ENCODE measurements around the gene USH1G.

USH1G gene

DNA sequence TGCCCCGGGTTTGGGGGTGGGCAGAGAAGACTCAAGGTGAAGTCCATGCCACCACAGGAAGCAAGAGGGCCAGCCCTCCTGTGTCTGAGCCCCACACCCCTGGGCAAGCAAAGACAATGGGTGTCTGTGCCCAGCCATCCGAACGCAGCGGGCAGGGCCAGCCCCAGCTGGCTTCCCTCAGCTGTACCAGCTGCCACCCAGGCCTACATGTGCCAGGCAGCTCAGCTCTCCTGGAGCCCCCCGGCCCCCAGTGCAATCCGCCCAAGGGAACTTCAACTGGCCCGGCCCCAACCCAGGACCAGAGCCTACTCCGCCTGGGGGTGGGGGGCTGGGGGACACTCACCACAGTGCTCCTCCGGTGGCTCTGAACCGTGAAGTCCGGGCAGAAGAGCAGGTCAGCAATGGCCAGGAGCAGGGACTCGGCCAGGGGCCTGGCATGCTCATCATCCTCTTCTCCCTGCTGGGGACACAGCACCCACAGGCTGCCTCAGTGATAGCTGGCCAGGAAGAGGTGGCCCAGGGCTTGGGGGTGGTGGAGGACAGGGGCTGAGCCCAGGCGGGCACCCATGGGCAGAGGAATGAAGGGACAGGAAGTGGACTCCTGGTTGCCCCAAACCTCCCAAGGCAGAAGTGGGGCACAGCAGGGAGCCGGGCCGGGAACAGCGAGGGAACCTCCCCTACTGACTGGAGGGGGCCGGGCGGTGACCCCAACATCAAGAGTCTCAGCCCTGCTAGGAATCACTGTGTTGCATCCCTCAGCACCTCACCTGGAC is 39.8 kb upstream of the USH1G start:
- H3K9me3 ChIP-seq (ENCODE audit: control insufficient read depth, low read length) = no peaks in the 10 kb centered on the region
- H3K4me1 ChIP-seq (ENCODE audit: control insufficient read depth, insufficient read depth, low read length, poor library complexity, severe bottlenecking) = no peaks in the 10 kb centered on the region
- no peak overlapping the region for H3K4me3 ChIP-seq (ENCODE audit: extremely low read depth, insufficient read depth, low read length, poor library complexity, severe bottlenecking)
- no peak overlapping the region for H3K27ac ChIP-seq (ENCODE audit: low read depth, low read length, severe bottlenecking)
- no peaks in the 10 kb centered on the region for H3K36me3 ChIP-seq (ENCODE audit: control insufficient read depth, insufficient read depth, low read length)
- 82 to 90% methylated on average over 12 to 15 of the region's 18 CpGs for WGBS, 2 experiments (ENCODE audit: insufficient coverage in 2 of 2)

DNA sequence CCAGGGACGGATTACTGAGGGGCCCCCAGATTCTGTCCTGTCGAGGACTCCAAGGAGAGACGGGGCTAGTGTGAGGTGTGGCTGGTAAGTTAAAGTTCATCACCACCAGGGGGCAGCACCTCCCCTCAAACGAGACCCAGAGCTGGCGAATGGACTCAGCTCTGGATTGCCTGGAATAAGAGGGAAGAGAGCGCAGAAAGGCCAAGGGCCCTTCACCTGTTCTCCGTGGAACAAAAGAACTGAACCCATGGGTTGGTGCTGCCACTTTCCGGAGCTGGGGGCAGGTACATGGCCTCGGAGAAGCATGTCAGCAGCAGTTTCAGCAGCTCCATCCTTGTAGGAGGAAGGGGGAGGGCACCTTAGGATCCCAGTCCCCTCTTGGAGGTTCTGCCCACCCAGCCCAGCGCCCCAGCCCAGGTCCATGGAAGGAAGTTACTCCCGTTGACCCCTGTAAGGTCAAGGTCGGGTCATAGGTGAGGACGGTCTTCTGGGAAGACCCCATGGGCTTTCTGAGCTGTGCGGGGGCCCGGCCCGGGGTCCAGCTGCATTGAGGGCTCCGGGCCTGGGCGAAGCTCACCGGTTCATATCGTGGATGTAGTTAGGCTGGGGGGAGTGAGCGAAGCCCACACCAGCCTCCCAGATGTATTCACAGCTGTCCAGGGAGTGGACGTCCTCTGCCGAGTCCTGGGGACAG is 38.7 kb upstream of the USH1G start:
- Histone ChIP-seq H3K9me3 (ENCODE audit: control insufficient read depth, low read length) (no peaks in the 10 kb centered on the region), H3K36me3 (ENCODE audit: control insufficient read depth, insufficient read depth, low read length) (no peaks in the 10 kb centered on the region), H3K4me1 (ENCODE audit: control insufficient read depth, insufficient read depth, low read length, poor library complexity, severe bottlenecking) (no peaks in the 10 kb centered on the region), H3K4me3 (ENCODE audit: extremely low read depth, insufficient read depth, low read length, poor library complexity, severe bottlenecking) (no peak overlapping the region), H3K27ac (ENCODE audit: low read depth, low read length, severe bottlenecking) (no peak overlapping the region)
- WGBS, 2 experiments (ENCODE audit: insufficient coverage in 2 of 2) = 49 to 54% methylated on average over 16 to 21 of the region's 23 CpGs

DNA sequence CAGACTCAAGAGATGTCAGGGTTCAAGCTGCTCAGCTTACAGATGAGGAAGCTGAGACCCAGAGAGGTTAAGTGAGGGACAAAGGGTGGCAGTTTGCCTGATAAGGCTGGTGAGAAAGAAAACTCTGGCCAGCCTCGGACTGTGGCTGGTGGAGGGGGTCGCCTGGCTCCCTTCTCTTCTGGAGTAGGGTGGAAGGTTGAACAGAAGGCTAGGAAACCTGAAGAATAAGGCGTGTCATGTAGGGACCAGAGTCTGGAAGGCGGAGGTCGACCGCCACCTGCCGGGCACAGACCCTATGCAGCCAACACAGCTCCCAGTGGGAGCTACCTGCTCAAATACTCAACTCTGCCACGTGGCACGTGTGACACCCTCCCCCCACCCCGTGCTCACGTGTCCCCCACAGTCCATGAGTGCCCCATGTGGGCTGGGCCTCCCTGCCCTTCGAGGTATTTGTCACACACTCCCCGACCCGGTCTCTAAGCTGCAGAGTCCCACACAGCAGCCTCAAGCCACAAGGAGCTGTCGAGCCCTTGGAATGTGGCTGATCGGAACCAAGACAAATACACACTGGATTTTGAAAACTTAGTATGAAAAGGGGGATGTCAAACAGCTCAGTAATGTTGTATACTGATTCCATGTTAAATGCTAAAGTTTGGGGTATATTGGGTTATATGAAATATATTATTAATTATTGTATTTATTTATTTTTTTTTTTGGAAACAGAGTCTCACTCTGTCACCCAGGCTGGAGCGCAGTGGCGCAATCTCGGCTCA is 37.7 kb upstream of the USH1G start:
- Histone ChIP-seq H3K27ac (ENCODE audit: low read depth, low read length, severe bottlenecking) (no peak overlapping the region), H3K36me3 (ENCODE audit: control insufficient read depth, insufficient read depth, low read length) (no peaks in the 10 kb centered on the region), H3K9me3 (ENCODE audit: control insufficient read depth, low read length) (no peaks in the 10 kb centered on the region), H3K4me1 (ENCODE audit: control insufficient read depth, insufficient read depth, low read length, poor library complexity, severe bottlenecking) (no peaks in the 10 kb centered on the region), H3K4me3 (ENCODE audit: extremely low read depth, insufficient read depth, low read length, poor library complexity, severe bottlenecking) (no peak overlapping the region)
- 0 to 25% methylated on average over 2 to 12 of the region's 19 CpGs for WGBS, 2 experiments (ENCODE audit: insufficient coverage in 2 of 2)

DNA sequence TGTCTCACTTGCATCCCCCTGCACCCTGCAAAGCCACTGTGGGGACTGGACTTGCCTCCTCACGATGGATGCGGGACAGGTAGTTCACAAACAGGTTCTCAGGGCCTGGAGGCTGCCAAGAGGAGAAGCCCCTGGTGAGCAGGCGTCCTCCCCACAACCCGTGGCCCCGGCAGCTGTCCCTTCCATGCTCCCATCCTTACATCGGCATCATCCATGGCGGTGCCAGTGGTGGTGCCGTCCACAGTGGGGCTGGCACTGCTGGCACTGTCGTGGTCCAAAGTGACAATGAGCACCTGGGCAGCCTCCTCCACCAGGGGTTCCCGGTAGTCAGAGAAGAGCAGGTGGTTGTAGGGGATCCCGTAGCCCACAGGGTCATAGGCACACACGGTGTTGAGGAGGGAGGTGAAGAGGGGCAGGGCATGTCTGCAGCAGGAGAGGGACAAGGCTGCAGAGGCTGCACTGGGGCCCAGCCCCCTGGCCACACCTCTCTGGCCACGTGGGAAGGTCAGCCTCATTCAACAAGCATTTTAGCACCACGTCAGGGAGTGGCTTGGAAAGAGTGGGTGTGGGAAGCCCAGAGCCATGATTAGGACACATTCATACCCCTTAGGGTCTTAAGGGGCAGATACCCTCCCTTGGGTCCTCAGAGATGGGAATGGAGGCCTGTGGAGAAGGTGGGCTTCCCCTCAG is 36.9 kb upstream of the USH1G start:
- H3K36me3 ChIP-seq (ENCODE audit: control insufficient read depth, insufficient read depth, low read length) = no peaks in the 10 kb centered on the region
- no peak overlapping the region for H3K4me3 ChIP-seq (ENCODE audit: extremely low read depth, insufficient read depth, low read length, poor library complexity, severe bottlenecking)
- no peak overlapping the region for H3K27ac ChIP-seq (ENCODE audit: low read depth, low read length, severe bottlenecking)
- no peaks in the 10 kb centered on the region for H3K9me3 ChIP-seq (ENCODE audit: control insufficient read depth, low read length)
- 77 to 89% methylated on average over 6 to 12 of the region's 14 CpGs for WGBS, 2 experiments (ENCODE audit: insufficient coverage in 2 of 2)
- H3K4me1 ChIP-seq (ENCODE audit: control insufficient read depth, insufficient read depth, low read length, poor library complexity, severe bottlenecking) = no peaks in the 10 kb centered on the region

DNA sequence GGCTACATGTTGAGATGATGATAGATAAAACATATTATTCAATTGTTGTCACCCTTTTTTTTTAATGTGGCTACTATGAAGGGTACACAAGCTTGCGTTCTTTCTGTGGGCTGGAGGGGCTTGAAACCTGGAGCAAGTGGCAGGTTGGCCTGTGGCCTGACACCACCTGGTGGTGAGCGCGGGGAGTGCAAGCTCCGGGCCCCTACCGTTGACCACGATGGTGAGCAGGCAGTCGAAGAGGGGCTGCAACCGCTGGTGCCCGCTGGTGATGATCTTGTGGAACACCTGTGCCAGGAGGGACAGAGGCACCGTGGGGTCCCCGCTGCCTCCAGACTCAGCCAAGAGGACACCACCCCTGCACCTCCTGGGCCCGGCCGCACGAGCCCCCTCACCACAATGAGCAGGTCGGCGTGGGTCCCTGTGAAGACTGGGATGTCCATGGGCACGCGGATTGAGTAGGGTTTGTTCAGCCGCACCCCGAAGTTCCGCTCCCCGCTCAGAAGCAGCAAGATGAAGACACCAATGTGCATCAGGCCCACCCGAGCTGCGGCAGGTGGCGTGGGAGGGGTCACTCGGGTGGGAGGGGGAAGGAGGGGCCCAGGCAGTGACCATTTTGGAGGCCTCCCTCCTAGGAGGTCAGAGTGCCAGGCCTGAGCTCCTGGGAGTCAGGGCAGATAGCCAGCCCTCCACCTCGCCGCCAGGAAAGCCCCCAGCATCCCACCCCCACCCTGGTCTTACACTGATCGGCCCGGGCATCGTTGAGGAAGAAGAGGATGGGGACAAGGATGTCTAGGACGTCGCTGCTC is 35.1 kb upstream of the USH1G start:
- Histone ChIP-seq H3K9me3 (ENCODE audit: control insufficient read depth, low read length) (no peaks in the 10 kb centered on the region), H3K36me3 (ENCODE audit: control insufficient read depth, insufficient read depth, low read length) (no peaks in the 10 kb centered on the region), H3K4me1 (ENCODE audit: control insufficient read depth, insufficient read depth, low read length, poor library complexity, severe bottlenecking) (no peaks in the 10 kb centered on the region), H3K27ac (ENCODE audit: low read depth, low read length, severe bottlenecking) (no peak overlapping the region), H3K4me3 (ENCODE audit: extremely low read depth, insufficient read depth, low read length, poor library complexity, severe bottlenecking) (no peak overlapping the region)
- WGBS, 2 experiments (ENCODE audit: insufficient coverage in 2 of 2) = 43 to 47% methylated on average over 27 to 28 of the region's 33 CpGs

GRCh38 chr17:74956093-74956492 is 33.0 kb upstream of the USH1G start:
- Histone ChIP-seq H3K27ac (ENCODE audit: low read depth, low read length, severe bottlenecking) (no peak overlapping the region), H3K36me3 (ENCODE audit: control insufficient read depth, insufficient read depth, low read length) (no peaks in the 10 kb centered on the region), H3K4me1 (ENCODE audit: control insufficient read depth, insufficient read depth, low read length, poor library complexity, severe bottlenecking) (no peaks in the 10 kb centered on the region), H3K9me3 (ENCODE audit: control insufficient read depth, low read length) (no peaks in the 10 kb centered on the region), H3K4me3 (ENCODE audit: extremely low read depth, insufficient read depth, low read length, poor library complexity, severe bottlenecking) (no peak overlapping the region)
- WGBS, 2 experiments (ENCODE audit: insufficient coverage in 2 of 2) = 60 to 67% methylated on average over 2 to 4 of the region's 4 CpGs

GRCh38 chr17:74954665-74955421 is 31.8 kb upstream of the USH1G start:
- H3K4me3 ChIP-seq (ENCODE audit: extremely low read depth, insufficient read depth, low read length, poor library complexity, severe bottlenecking) = no peak overlapping the region
- H3K36me3 ChIP-seq (ENCODE audit: control insufficient read depth, insufficient read depth, low read length) = no peaks in the 10 kb centered on the region
- H3K9me3 ChIP-seq (ENCODE audit: control insufficient read depth, low read length) = no peaks in the 10 kb centered on the region
- H3K27ac ChIP-seq (ENCODE audit: low read depth, low read length, severe bottlenecking) = no peak overlapping the region
- H3K4me1 ChIP-seq (ENCODE audit: control insufficient read depth, insufficient read depth, low read length, poor library complexity, severe bottlenecking) = no peaks in the 10 kb centered on the region
- 65 to 72% methylated on average over 9 to 11 of the region's 13 CpGs for whole genome bisulfite sequencing, 2 experiments (ENCODE audit: insufficient coverage in 2 of 2)

DNA sequence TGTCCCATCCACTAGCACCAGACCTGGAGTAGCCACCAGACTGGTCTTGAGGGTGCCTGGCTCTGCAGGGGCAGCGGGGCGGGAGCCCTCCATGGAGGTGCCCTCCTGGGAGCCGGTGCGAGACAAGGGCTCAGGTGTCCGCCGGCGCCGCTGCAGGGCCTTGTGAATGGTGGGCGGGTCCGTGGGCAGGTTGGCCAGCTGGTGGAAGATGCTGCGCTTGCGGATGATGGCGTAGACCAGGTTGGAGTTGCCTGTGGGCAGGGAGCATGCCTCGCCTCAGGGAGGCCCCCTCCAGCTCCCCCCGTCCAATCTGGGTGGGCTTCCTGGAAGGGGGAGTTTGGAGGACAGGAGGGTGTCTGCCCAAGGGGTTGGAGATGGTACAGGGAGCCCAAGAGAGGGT is 31.1 kb upstream of the USH1G start:
- H3K9me3 ChIP-seq (ENCODE audit: control insufficient read depth, low read length) = no peaks in the 10 kb centered on the region
- H3K27ac ChIP-seq (ENCODE audit: low read depth, low read length, severe bottlenecking) = no peak overlapping the region
- no peak overlapping the region for H3K4me3 ChIP-seq (ENCODE audit: extremely low read depth, insufficient read depth, low read length, poor library complexity, severe bottlenecking)
- H3K36me3 ChIP-seq (ENCODE audit: control insufficient read depth, insufficient read depth, low read length) = no peaks in the 10 kb centered on the region
- WGBS, 2 experiments (ENCODE audit: insufficient coverage in 2 of 2) = 90 to 91% methylated on average over 10 of the region's 15 CpGs
- H3K4me1 ChIP-seq (ENCODE audit: control insufficient read depth, insufficient read depth, low read length, poor library complexity, severe bottlenecking) = no peaks in the 10 kb centered on the region

DNA sequence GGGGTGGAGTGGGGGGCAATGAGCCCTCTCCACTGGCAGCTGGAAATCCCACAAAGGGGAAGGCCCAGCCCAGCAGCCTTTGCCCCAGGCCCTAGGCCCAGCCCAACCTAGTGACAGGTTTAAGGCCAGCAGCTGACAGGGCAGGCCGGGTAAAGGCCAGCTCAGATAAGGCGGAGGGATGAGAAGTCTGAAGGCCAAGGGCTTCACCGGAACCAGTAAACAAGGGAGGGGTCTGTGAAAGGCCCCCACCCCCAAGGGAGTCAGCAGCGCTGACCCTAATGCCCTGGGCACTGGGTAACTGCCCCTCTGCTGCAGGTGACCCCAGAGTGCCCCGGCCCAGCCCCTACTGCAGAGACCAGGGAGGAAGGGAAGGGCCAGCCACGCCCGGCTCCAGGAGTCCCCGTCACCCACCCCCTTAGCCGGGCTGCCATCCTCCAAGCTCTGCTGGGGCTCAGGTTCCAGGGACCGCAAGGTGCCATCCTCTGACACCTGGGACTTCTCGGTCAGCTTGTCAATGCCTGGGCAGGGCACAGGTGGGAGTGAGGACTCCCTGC is 30.2 kb upstream of the USH1G start:
- Histone ChIP-seq H3K27ac (ENCODE audit: low read depth, low read length, severe bottlenecking) (no peak overlapping the region), H3K4me1 (ENCODE audit: control insufficient read depth, insufficient read depth, low read length, poor library complexity, severe bottlenecking) (no peaks in the 10 kb centered on the region), H3K36me3 (ENCODE audit: control insufficient read depth, insufficient read depth, low read length) (no peaks in the 10 kb centered on the region), H3K9me3 (ENCODE audit: control insufficient read depth, low read length) (no peaks in the 10 kb centered on the region), H3K4me3 (ENCODE audit: extremely low read depth, insufficient read depth, low read length, poor library complexity, severe bottlenecking) (no peak overlapping the region)
- WGBS, 2 experiments (ENCODE audit: insufficient coverage in 2 of 2) = 86 to 91% methylated on average over 6 to 11 of the region's 11 CpGs
